HL-60/S4 treated with phorbol 12-myristate 13-acetate at 8.2 ng/mL for 4 days and 3 days (cell line): Measurements from ENCODE around the gene GRIN2C.

Source experiments
- in situ Hi-C: fragments of 300-500 bp; cut with MboI; formaldehyde crosslinking; loops from 2 replicates; pipeline ENCODE4 v1.15.0; 2022; ENCODE audit warnings: low sequenced_read_pairs

GRIN2C gene

DNA sequence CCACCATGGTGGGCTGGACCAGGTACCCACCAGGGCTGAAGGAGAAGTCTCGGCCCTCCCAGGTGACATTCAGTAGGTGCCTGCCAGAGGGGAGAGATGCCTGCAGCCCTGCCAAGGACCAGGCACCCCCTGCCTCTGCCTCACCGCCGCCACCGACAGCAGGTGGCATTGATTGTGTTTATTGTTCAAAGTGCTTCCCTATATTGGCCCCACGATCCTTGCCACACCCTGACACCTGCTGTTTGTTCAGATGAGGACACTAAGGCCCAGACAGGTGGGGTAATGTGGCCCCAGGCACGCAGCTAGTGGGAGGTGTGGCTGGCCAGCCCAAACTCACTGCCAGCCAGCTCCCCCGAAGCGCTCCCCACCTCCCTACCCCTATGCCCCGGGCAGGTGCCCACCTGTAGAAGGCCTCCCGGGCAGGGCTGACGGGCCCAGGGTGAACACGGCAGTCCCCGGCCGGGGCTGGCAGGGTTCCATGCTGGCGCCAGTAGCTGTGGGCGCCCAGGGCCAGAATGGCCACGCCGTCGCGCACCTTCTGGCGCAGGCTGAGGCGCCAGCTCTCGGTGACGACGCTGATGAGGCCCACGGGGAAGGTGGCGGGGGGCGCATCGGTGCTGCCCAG is 8.0 kb downstream of the GRIN2C start:
- in situ Hi-C loops = no loop called here

DNA sequence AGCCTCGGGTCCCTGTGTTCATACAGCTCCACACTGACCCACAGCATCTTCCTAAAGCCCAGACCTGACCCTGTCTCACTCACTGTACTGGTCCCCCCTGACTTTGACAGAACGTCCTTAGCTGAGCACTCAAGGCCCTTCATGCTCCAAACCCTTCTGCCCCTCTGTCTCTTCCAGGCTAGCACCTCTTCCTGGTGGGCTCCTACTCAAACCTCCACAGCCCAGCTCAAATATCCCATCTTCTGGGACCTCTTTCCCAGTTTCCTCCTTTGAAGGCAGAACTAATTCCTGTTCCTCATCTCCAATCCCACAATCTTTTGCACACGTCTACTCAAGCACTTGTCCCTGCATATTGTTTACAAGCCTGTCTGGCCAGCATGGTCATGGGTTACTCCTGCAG is 8.8 kb downstream of the GRIN2C start:
- in situ Hi-C loops = no loop called here

DNA sequence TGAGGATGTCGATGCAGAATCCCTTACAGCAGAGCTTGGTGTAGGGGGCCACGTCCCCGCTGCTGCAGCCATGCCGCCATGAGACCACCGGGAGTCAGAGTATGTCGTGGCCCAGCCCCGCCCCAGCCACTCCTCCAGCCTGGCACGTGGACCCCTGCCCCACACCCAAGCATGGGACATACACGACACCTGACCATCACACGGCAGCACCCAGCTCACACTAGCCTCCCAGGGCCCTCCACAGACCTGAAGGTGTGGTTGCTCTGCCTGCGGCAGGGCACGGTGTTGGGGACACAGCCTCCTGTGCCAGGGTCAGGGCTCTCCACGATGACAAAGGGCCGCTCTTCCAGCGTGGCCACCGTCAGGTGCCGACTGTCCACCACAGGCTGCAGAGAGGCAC is 9.4 kb downstream of the GRIN2C start:
- in situ Hi-C loops = no loop called here

DNA sequence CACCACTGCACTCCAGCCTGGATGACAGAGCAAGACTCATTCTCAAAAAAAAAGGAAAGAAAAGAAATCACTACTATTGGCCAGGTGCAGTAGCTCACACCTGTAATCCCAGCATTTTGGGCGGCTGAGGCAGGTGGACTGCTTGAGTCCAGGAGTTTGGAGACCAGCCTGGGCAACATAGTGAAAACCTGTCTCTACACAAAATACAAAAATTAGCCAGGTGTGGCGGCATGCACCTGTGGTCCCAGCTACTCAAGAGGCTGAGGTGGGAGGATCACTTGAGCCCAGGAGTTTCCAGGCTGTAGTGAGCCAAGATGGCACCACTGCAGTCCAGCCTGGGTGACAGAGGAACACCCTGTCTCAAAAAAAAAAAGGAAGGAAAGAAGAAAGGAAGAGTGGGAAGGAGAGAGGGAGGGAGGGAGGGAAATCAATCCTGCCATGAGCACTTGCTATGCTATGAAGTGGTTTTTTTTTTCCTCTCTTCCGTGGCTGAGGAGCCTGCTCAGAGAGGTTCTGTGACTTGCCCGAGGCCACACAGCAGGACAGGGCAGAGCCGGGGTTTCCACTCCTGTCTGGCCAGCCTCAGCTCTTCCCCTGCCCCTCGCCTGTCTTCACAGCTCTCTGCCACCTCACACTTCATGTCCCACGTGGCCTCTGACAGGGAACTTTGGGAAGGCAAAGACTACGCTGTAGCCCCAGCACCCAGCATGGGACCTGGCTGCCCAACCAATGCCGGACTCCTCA is 10.9 kb downstream of the GRIN2C start:
- in situ Hi-C loops = no loop called here

DNA sequence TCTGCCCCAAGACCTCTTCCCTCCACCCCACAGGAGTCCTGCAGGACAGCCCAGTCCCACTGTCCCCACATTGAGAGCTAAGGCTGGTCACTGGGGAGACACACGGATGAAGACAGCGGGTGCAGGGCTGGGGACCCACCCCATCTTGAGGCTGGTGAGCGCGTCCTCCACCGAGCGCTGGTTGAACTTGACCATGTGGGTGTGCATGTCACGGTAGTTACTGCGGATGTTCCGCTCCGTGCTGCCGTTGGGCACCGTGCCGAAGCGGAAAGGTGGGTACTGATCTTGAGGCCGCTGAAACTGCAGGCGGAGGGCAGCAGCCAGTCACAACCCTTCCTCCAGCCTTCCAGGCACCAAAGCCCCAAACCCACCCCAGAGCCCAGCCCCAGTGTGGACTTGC is 13.1 kb downstream of the GRIN2C start:
- in situ Hi-C loops = no loop called here

DNA sequence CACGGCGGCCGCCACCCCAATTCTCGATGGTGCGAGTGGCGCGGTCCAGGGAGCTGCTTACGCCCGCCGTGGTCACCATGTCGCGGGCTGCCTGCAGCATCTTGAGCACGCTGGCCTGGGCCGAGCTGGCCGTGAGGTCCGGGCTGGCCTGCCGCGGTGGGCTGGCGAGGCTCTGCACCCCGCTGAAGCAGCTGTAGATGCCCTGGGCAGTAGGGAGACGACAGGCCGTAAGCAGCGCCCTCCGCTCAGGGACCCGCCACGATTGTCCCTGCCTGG is 16.4 kb downstream of the GRIN2C start:
- in situ Hi-C loops = no loop called here

DNA sequence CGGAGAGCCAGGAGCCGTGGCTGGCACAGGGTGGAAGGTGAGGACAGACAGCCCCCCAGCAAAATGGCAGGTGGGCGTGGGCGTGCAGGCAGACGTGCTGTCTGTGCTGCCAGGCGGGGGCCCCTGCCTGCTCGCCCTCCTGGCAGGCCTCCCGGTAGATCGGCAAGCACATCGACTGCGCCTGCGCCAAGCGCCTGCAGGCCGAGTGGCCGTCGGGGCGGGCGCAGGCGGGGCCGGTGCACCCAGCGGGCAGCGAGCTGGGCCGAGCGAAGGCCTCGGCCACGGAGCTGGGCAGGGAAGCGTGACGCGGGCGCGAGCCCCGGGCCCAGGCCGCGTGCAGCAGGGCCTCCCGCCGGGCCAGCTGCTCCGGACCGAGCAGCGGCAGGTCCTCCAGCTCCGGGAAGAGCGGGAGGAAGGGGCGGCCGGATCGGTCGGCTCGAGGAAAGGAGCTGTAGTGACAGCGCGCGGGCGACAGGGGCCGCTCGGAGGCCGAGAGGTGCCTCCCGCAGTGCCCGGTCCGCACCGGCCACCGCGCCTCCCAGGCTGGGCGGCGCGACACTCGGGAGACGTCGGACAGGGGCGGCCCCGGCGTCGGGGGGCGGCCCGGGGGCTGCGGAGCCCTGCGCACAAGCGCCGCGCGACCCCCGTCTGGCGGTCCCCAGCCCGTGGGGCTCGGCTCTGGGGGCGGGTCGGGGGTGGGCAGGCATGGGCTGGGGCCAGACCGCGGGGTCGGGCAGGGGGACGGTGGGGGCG is 16.9 kb downstream of the GRIN2C start:
- in situ Hi-C loops = no loop called here

DNA sequence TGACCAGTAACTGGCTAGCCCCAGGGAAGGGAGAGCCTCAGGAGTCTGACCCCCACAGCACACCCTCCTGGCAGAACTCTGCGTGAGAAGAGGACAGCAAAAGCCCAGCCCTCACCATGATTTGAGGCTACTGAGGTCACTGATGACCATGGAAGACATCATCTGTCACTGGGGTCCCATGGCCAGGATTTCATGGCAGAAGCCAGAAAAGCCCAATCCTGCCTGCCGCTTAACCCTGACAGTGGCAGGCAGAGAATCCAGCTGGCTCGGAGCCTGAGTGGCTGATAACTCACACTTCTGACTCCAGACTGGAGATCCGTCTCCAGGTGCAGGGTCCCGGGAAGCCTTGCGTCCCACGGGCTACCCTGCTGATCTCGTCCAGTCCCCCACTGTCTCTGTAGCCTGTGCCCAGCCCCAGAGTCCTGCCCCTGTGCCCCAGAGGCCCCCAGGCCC is 17.5 kb downstream of the GRIN2C start:
- in situ Hi-C loops = no loop called here

DNA sequence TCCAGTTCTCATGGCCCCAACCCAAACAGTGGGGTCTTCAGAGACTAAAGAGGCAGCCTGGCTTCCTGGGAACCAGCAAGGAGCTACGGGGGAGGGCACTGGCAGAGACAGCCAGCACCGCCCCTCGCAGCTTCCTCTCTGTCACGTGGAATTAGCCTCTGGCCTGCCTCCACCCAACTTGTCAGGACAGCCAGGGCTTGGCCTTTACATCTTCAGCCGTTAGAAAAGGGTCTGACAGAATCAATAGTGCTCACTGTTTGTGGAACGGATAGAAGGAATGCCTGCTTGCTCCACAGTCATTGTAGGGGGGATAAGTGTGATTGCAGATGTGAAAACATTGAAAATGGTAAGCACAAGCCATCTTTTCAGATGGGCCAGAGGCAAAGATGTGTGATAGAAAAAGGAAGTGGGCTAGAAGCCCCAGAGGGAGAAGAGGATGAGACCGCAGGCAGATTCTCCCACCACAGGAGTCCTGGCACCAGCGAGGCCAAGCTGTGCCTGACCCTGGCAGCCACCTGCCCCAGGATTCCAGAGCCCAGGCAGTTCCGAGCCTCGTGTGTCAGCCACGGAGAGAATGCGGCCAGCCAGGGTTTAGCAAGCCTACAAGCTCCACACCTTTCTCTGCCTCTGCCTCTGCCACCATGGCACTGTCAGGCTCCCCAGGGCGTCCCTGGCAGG is 18.6 kb downstream of the GRIN2C start:
- in situ Hi-C loops = no loop called here

DNA sequence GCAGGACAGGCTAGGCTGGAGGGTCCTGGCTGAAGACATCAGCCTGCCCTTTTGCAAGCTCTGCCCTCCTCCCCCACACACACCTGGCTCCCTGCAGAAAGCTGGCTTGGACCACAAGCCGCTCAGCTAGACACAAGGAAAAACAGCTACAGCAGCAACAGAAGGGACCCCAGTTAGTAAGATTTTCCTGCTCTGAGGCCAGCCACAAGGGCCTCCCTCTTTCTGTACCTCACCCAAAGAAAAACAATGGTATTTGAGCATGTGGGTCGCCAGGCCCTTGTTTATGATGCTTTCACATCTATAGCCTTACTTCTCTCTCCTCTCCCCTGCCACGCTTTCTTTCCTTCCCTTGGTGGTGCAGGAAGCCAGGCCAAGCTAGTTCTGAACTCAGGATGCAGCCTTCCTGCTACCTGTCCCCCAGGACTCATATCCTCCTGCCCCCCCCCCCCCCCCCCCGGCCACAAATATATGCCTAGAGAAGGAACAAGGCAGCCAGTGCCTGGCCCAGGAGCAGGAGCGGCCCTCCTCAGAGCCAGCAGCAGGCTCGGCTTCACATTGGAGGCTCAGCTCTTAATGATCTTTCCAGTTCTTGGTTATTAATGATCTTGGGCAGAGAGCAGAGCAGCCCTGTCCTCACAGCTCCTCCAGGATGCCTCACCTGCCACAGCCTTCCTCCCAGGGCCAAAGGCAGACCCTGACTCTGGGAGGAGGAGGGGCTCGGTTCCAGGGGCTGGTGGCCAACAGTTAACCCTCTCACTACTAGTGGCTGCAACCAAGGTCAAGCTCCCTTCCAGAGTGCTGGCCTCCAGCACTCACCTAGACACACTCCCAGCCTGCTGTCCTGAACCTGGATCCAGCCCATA is 19.5 kb downstream of the GRIN2C start:
- in situ Hi-C loops = no loop called here

DNA sequence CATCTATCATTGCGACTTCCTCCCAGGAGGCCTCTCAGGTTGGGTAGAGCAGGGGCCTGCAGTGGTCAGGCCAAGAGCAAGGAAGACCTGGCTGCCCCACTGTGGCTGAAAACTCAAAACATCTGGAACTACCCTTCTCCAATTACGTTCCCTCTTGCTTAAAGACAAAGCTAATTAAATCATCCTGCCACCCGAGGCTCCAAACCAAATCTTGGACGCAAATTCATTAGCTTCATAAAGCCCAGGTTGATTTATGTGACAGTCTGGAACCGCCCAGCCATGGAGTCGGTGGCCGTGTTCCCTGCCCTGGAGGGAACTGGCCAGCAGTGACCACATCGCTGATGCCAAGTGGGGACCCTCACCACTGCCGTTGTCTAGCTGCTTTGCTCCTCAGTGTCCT is 21.4 kb downstream of the GRIN2C start:
- in situ Hi-C loops = no loop called here

DNA sequence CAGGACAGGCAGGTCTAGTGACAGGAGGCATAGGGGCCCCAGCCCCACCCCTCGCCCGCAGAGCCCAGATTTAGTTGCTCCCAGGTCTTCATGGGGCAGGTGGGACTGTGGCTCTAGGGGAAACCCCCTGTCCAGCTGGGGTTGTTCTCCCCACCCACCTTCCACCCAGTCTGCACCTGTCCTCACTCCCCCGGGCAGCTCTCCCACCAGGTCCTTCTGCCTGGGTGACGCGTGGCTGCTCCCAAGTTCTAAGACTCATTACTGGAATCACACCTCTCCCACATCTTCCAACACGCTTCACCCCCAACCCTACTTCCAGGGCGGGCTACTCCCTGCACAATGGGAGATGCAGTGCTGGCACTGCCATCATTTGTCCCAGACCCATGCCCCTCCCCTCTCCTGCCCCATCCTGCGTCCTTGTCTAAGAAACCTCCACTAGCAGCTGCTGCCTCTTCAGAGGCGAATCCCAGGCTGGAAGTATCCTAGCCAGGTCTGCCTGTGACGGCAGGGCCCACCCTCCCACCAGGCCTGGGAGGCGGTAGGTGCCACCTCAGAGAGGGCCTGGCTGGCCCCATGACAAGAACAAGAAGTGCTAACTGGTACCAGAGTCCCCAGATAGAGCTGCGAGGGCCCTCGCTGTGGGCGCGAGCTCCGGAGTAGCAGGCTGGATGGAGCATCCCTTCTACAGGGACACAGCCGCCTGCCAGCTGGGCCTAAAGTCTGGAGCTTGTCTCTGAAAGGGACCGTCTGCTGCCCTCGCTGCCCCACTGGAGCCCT is 22.8 kb downstream of the GRIN2C start:
- in situ Hi-C loops = no loop called here

DNA sequence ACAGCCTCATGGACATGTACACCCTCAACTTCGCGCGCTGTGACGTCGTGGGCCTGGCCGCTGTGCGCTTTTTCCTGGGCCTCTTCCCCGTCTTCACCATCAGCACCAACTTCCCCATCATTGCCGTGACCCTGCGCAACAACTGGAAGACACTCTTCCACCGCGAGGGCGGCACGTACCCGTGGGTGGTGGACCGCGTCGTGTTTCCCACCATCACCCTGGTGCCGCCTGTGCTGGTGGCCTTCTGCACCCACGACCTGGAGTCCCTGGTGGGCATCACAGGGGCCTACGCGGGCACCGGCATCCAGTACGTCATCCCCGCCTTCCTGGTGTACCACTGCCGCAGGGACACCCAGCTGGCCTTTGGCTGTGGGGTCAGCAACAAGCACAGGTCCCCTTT is 23.5 kb downstream of the GRIN2C start:
- in situ Hi-C loops = no loop called here

DNA sequence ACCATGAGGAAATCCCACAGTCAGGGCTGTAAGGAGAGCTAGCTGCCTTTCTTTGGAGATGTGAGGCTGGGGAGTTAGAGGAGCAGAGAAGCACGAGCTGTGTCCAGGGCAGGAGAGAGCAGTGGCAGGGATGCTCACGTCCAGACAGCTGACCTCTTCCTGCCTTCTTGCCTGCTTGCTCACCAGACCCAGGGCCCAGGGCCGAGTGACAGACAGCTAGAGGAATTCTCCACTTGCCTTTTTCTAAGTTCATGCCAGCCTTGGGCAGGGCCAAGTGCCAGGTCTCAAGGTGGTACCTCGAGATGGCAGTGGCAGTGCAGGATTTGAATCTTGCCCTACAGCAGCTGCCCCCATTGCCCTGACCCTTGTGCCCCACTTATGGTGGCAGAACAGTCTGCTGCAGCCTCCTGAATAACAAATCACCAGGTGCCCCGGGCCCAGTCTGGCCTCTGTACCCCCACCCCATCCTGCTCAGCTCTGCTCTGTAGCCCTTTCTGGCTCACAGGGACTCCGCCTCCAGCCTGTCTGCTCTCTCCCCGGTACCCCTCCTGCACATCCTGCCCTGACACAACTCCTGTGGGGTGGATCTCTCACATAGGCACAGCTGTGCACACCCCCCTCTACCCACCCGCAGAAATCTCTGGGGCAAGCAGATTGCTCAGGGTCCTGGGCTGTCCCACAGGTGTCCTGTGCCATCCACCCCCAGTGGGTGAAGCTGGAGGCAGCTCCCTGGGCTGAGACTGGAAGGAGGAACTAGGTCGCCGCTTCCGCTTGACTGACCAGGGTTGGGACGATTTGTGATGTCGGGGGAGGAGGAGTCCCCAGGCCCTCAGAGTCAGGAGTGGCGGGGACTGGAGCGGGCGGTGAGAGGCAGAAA is 25.9 kb downstream of the GRIN2C start:
- in situ Hi-C loops = no loop called here

DNA sequence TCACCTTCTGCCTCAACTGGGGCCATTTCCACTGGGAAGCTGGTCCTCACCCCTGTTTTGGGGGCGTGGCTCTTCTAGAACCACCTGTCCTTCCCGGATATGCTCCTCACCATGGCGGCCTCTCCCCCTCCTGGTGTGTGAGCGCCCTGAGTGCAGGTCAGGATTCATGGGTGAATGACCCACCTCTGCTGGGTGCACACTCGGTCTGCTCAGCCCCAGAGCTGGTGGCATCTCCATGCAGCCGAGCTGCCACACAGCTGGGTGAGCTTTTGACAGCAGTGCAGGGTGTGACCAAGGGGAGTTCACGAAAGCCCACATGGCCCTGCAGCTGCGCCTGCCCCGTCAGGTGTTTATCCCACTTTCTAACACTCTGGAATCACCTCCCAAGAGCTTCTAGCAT is 27.3 kb downstream of the GRIN2C start:
- in situ Hi-C loops = no loop called here

DNA sequence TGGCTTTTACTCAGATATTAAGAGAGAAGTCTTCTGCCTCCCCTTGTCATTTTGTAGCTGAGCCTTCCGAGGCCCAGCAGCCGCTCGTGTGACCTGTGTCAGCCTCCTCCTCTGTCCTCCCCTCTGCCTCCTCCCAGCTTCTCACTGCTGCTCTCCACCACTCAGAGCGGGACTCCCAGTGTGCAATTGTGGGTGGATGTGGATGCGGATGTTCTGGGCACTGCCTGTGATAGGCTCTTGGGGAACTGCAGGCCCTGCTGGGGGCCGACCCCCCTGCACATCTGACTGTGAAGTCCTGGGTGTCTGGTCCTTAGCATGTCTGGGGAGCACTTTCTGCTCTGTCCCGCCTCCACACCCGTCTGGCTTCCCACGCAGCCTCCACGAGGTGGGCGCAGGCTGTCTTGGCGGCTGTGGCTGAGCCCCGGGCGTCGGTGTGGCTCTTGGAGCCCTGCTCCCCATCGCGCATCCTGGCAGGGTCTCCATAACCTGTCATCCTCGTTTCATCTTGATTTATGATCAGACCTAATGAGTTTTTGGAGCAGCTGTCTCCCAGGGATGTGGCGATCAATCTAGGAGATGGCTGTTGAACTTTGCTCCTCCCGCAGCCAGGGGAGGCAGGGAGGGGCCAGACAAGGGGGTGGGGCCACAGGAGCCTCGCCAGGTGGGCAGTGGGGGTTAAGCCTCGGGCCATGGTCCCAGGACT is 28.1 kb downstream of the GRIN2C start:
- in situ Hi-C loops = no loop called here

DNA sequence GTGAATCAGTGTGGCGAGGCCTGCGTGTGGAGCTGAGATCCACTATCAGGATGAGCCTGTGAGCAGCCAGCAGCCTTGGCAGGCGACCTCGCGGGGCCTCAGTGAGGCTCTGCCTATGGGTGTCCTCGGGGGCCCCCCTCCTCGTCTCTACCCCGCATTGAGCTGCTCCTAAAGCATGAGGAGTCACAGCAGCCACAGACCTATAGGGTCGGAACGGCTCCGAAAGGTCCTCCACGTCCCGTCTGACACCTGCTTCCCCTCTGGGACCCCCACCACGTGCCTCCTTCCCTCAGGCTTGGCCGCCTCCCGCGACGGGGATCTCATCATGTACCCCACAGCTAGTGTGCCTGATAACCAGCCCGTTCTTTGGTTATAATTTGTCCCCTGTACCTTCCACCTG is 28.8 kb downstream of the GRIN2C start:
- in situ Hi-C loops = no loop called here

DNA sequence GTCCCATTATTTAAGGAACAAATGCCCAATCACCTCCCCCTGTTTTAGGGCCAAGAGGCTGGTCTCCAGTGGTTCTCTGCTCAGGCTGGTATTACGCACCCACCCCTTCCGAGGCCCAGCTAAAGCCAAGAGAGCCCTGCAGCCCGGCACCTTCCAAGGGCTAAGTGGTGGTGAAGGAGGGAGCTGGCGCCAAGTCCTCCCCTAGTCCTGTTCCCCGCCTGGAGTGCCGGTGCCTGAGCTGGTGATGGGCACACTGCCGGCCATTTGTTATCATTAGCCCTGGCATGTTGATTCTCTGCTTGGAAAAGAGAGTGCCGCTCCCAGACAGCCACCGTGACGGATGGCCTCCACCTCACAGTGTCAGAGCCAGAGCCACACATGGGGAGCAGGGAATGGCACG is 31.9 kb downstream of the GRIN2C start:
- in situ Hi-C loops = no loop called here
